GM13977 (cell line): ENCODE results near the gene FGFBP3.

ENCODE experiments used
- DNase-seq: peaks from one replicate; pipeline ENCODE4 v3.0.0; 2012; ENCODE audit warnings: low spot score
- in situ Hi-C: fragments of 300-500 bp; cut with MboI; formaldehyde crosslinking; loops from one replicate; pipeline ENCODE4 v1.12.0; 2022; ENCODE audit warnings: low sequenced_read_pairs, low pct_unique_long_range_greater_than_20kb, mixed read lengths, inconsistent platforms; ENCODE audit not compliant: unreplicated experiment
- TF ChIP-seq, protein P1 (sequence below): IDR thresholded peaks from 2 replicates; pipeline ENCODE4 v1.5.1; 2012; ENCODE audit warnings: mild to moderate bottlenecking, control low read depth; ENCODE audit not compliant: insufficient read depth; ENCODE audit errors: extremely low read depth, missing control alignments

The FGFBP3 gene

DNA sequence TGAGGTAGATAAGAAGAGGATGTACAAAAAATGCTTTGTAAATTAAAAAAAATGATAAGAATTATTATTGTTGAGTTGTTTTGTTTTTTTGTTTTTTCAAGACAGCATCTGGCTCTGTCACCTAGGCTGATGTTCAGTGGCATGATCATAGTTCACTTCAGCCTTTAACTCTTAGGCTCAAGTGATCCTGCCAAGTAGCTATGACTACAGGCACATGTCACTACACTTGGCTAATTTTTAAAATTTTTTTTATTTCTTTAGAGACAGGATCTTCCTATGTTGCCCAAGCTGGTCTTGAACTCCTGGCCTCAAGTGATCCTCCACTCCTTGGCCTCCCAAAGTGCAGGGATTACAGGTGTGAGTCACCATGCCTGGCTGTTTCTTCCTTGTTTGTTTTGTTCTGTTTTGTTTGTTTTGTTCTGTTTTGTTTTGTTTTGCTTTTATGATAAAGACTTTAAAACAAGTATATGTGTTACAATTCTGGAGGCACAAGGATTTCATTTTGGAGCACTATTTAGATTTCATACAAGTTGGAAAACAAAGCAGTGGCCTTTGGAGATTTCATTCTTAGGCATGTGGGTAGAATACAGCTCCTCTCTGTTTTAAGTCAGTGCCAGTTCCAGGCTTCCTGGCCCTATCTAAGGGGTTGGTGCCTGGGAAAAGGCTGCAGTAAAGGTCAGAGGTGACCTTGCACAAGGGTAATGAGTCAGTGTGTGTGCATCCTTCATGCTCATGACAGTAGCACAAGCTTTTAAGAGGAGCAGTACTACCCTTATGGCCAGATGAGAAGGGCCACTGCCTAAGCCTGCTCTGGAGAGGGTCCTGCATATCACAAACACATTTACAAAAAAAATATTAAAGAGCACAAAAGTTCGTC is 17.9 kb downstream of the FGFBP3 start:
- DNase-seq: no peak
- TF ChIP-seq, protein P1, sequence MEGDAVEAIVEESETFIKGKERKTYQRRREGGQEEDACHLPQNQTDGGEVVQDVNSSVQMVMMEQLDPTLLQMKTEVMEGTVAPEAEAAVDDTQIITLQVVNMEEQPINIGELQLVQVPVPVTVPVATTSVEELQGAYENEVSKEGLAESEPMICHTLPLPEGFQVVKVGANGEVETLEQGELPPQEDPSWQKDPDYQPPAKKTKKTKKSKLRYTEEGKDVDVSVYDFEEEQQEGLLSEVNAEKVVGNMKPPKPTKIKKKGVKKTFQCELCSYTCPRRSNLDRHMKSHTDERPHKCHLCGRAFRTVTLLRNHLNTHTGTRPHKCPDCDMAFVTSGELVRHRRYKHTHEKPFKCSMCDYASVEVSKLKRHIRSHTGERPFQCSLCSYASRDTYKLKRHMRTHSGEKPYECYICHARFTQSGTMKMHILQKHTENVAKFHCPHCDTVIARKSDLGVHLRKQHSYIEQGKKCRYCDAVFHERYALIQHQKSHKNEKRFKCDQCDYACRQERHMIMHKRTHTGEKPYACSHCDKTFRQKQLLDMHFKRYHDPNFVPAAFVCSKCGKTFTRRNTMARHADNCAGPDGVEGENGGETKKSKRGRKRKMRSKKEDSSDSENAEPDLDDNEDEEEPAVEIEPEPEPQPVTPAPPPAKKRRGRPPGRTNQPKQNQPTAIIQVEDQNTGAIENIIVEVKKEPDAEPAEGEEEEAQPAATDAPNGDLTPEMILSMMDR: no peak
- in situ Hi-C loops: no loop called here

GRCh38 chr10:91887272-91888076 is 21.8 kb downstream of the FGFBP3 start:
- DNase-seq: peak; percentile 67
- in situ Hi-C loops: no loop called here
- TF ChIP-seq, protein P1: no peak

GRCh38 chr10:91886954-91887271 is 22.4 kb downstream of the FGFBP3 start:
- in situ Hi-C loops: no loop called here
- TF ChIP-seq, protein P1: no peak
- no peak for DNase-seq

DNA sequence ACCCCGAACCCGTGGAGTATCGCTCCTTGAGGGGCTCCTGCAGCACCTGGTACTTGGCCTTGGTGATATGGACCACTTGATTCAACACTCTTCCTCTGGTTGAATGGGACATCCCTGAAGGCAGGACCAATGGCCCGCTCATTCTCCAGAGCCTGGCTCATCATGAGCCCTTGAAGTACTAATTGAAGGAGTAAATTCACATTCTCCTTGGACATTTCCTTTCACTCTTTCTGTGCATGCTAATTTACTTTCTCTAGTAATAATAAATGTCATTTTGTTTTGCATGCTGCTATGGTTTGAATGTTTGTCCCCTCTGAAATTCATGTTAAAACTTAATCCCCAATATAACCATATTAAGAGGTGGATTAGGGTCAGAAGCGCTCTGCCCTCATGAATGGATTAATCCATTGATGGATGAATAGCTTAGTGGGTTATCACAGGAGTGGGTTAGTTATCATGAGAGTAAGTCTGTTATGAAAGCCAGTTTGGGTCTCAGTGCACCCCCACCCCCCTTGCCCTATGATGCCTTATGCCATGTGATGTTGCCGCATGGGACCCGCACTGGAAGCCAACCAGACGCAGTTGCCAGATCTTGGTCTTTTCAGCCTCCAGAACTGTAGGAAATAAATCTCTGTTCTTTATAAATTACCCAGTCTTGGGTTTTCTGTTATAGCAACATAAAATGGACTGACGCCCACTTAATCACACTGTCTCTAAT is 23.8 kb downstream of the FGFBP3 start:
- in situ Hi-C loops: no loop called here
- no peak for DNase-seq
- TF ChIP-seq, protein P1: no peak

- no peak for DNase-seq
- in situ Hi-C loops: no loop called here
- TF ChIP-seq, protein P1: no peak
These were observed 24.8 kb downstream of the FGFBP3 start for GRCh38 chr10:91884536-91884935.
